ENCODE data around the gene NUP210.

NUP210 gene

GRCh38 chr3:13322324-13322723, 97.8 kb downstream of the NUP210 start:
- no peak for TF ChIP-seq CTCF (IDR thresholded peaks at IDR 0.05; ENCODE audit: low read depth, low read length, missing control alignments)
- no peaks in the 10 kb centered on the region for H3K36me3 ChIP-seq (replicated peaks)

DNA sequence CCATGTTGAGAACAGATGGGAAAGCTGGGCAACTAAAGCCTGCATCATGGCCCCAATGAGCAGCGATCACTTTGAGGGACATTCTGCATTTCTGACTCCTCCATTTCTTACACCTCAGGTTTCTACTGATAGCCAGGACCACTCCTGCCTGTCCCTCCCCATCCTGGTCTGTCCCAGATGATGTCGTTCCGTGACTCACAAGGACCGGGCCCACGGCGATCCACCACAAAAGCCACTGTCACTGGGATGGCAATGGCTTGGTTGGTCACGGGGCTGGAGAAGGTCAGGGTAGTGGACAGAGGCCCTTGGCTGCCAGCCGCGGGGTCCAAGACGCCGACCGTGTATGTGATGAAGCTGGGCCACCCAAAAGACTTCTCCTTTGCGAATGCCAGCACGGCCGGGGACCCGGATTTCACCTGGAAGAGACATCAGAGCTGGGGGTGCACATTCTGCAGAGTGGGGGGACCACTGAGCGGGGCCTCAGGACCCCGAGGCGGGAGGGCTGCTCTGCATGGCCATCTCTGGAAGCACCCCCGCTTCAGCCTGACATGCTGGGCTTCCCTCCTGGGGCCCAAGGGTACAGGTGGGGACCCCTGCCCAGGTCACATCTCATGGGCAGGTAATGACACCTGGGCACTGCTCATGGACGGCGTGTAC, 100.4 kb downstream of the NUP210 start:
- in situ Hi-C loops (cut with HindIII; ENCODE audit: low pct_ligation_motif_present, low sequenced_read_pairs): no loop called here
- H3K27ac ChIP-seq: no peak overlapping the region
- DNase-seq: no peak
- no peak for TF ChIP-seq CTCF (IDR thresholded peaks at IDR 0.05; ENCODE audit: low read depth, low read length, missing control alignments)
- H3K4me3 ChIP-seq (ENCODE audit: low read depth, low read length): no peak overlapping the region
- no peaks in the 10 kb centered on the region for H3K27me3 ChIP-seq (replicated peaks)
- H3K36me3 ChIP-seq (replicated peaks): no peaks in the 10 kb centered on the region

More at GRCh38 chr3:13322324-13322723, 97.8 kb downstream of the NUP210 start:
- Histone ChIP-seq H3K27ac (no peak overlapping the region), H3K27me3 (replicated peaks) (no peaks in the 10 kb centered on the region), H3K4me3 (ENCODE audit: low read depth, low read length) (no peak overlapping the region)
- in situ Hi-C loops (cut with HindIII; ENCODE audit: low pct_ligation_motif_present, low sequenced_read_pairs): no loop called here
- no peak for DNase-seq

GRCh38 chr3:13318626-13319470, 101.3 kb downstream of the NUP210 start:
- Histone ChIP-seq H3K4me3 (ENCODE audit: low read depth, low read length) (no peak overlapping the region), H3K36me3 (replicated peaks) (no peaks in the 10 kb centered on the region), H3K27ac (no peak overlapping the region), H3K27me3 (replicated peaks) (no peaks in the 10 kb centered on the region)
- TF ChIP-seq CTCF (IDR thresholded peaks at IDR 0.05; ENCODE audit: low read depth, low read length, missing control alignments): no peak
- in situ Hi-C loops (cut with HindIII; ENCODE audit: low pct_ligation_motif_present, low sequenced_read_pairs): no loop called here
- no peak for DNase-seq

DNA sequence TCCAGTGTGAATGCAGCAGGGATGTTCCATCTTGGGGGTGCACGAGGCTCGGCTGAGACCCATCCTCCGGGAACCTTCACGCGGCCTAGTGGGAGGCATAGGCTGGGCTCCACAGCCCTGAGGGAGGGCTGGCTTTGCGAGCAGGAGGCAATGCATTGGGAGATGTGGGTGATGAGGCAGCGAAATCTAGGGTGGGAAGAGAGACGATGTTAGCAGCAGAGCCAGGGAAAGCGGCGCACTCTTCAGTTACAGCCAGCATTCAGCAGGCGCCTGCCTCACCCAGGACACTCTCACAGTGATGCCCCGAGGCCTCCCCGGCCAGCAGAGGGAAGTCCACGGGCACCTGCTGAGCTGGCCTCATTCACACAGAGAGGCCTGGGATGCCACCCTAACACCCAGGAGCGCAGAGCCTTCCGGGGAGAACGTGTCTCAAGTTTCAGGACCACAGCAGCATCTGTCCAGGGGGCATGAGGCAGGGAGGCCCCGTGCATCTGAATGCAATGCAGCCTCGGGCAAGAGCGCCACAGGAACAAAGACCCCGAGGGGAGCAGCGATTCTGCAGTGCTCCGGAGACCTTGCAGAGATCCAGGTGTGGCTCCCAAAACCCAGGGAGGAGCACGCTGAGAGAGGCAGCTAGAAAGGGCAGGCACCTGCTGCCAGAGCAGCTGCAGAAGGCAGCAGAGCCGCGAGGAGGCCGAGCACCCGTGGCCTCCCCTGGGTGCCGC, 102.4 kb downstream of the NUP210 start:
- Histone ChIP-seq H3K36me3 (replicated peaks) (no peaks in the 10 kb centered on the region), H3K4me3 (ENCODE audit: low read depth, low read length) (no peak overlapping the region), H3K27ac (no peak overlapping the region), H3K27me3 (replicated peaks) (no peaks in the 10 kb centered on the region)
- in situ Hi-C loops (cut with HindIII; ENCODE audit: low pct_ligation_motif_present, low sequenced_read_pairs): no loop called here
- TF ChIP-seq CTCF (IDR thresholded peaks at IDR 0.05; ENCODE audit: low read depth, low read length, missing control alignments): no peak
- no peak for DNase-seq

DNA sequence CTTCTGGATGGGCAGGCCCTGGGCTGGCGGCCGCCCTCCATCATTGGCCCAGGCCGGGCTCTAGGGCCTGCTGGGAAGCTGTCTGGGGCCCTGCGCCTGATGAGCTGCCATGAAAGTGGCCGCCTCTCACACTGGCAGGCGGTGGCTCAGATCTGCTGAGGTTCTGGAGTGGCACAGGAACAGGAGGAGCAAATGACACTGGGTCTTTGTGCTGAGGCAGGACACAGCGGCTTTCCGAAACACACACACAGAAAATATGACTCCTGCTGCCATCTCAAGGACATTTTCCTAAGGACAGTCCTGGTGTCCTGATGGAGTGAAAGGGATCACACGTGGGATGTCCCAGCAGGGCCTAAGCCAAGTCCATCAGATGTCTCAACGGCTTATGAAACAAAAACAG, 103.5 kb downstream of the NUP210 start:
- Histone ChIP-seq H3K4me3 (ENCODE audit: low read depth, low read length) (no peak overlapping the region), H3K27ac (no peak overlapping the region), H3K27me3 (replicated peaks) (no peaks in the 10 kb centered on the region), H3K36me3 (replicated peaks) (no peaks in the 10 kb centered on the region)
- DNase-seq: no peak
- no peak for TF ChIP-seq CTCF (IDR thresholded peaks at IDR 0.05; ENCODE audit: low read depth, low read length, missing control alignments)
- in situ Hi-C loops (cut with HindIII; ENCODE audit: low pct_ligation_motif_present, low sequenced_read_pairs): no loop called here

Data from brain microvascular endothelial cell (primary cell).